Erythroblast (primary cell): ENCODE measurements around the gene PTRHD1.

Experiments used
- GATA1 ChIP-seq: IDR thresholded peaks from 2 replicates; pipeline ENCODE4 v1.6.1; 2011; ENCODE audit warnings: low read depth, mild to moderate bottlenecking, control low read depth, low read length, moderate library complexity
- POLR2A ChIP-seq: IDR thresholded peaks from 2 replicates; pipeline ENCODE4 v1.6.1; 2011; ENCODE audit warnings: mild to moderate bottlenecking, low read length

DNA sequence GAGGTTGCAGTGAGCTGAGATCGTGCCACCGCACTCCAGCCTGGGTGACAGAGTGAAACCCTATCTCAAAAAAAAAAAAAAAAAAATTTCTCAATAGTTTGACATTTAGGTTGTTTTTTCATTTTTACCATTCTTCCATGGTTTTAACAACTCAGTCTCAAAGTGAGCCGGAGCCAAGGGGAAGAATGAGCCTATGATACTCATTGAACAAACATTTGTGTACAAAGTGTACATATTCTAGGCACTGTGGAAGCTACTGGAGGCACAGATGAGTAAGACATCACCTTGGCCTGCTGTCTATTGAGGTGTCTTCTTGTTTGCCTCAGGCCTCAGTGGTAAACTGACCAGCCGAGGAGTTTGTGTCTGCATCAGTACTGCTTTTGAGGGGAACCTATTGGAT, 22.0 kb upstream of the PTRHD1 start:
- TF ChIP-seq POLR2A, result no peak
- no peak for TF ChIP-seq GATA1
